RKO (cell line): ENCODE data around the gene NCAM1.
A peak's percentile ranks its signal among the peaks of the same experiment; 100 is the strongest.

Source experiments
- DNase-seq: peaks from one replicate; pipeline ENCODE4 v3.0.0-alpha.2; 2016; ENCODE audit warnings: low spot score

The NCAM1 gene

DNA sequence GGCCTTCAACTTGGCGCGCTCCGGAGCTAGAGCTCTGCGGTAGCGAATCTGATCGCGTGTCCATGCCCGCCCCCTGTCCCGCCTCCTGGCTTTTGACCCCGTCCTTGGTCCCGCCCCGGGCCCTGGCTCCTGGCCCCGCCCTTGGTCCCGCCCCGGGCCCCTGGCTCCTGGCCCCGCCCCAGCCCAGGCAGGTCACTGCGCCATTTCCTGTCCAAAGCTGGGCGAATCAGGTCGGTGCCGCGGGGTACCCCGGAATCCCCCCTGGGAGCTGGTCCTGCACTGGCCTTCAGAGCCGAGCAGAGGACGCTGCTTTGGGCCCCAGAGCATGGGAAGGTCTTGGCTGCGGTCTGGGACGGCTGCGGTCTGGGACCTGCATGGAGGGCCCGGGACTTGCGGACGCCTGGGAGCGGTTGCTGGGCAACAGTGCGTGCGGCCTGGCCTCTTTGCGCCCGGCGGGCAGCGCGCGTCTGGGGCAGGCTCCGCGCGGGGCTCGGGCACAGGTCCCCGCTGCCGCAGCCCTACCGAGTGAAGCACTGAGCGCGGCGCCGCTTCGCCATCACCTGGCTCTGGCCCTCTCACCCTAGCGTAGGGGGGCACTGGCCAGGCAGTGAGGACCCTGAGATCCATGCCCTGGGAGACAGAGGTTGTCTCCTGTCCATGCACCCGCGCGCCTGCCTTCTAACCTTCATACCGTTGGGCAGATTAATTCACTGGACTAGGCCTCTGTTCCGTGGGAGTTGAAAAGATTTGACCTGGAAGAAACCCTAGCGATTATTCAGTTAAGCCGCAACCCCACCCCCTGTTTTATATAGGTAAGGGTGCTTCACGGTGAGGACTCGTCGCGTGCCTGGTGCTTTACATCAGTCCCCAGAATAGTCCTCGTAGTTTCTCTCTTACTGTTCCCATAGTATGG lies 353.4 kb downstream of the NCAM1 start, which contains the start of gene TTC12:
TSS of gene TTC12 (plus strand) at position 195 of the 913 bp plus-strand sequence. CDS start 1,675 bp downstream, outside the sequence.
- DNase-seq, result peak; percentile 91

GRCh38 chr11:113315811-113316210 lies 354.6 kb downstream of the NCAM1 start:
- DNase-seq, result no peak

GRCh38 chr11:113316256-113316655 lies 355.0 kb downstream of the NCAM1 start:
- no peak for DNase-seq

GRCh38 chr11:113317339-113317738 lies 356.1 kb downstream of the NCAM1 start:
- no peak for DNase-seq

DNA sequence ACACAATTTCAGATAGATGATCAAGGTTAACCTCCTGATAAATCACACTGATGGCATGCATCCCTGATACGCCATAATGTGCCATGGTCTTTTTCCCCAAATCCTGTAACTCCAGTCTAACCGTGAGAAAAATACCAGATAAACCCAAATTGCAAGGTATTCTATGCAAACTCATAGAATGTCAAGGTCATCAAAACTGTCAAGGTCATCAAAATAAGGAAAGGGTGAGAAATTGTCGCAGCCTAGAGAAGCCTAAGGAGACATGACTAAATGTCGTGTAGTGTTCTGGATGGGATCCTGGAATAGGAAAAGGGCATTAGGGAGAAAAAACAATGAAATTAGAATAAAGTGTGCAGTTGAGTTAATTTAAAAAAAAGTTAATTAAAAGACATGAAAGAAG lies 357.9 kb downstream of the NCAM1 start:
- no peak for DNase-seq

GRCh38 chr11:113322158-113322557 lies 360.9 kb downstream of the NCAM1 start:
- DNase-seq, result no peak

DNA sequence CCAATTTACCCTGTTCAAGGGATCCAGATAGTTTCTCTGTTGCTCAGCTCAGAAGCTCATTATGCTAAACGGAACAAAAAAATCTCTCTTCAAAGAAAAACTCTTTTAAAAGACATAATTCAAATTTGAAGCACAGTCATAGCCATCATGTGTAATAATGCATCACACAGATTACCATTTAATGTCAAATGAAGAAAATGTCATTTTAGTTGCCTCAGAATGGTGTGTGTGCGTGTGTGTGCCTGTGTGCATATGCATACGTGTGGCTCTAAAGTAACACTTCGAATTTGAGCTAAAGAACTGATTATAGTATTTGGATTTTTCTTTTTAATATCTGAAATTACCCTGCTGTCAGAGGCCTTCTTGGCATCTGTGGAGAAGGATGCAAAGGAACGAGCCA lies 363.0 kb downstream of the NCAM1 start:
- no peak for DNase-seq
